Measurements from ENCODE around the gene TMPRSS6.

DNA sequence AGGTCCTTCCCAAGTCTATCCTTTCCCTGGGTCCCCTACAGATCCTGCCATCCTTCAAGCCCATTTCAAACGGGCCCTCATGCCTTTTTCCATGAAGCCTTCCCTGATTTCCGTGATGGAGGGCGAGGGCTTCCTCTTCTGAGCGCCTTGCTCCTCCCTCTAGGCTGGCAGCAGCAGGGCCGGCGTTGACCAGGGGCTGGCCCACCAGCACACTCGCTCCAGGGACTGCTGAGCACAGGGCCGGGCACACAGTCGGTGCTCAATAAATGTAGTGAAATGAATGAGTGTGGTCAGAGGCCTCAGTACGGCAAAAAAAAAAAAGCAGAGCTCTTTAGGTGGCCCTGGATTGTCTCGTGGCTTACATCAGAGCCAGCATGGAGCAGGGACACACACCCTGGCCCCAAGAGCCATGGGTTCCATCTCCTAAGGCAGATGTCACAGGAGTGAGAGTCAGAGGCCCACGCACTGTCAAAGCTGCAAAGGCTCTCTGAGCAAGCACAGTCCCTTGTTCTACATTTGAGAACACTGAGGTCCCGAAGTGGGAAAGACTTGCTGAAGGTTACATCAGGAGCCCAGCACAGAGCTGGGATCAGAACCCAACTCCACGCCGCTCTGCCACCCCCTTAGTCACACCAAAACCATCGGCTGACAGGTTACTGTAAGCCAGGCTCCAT is 37.1 kb upstream of the TMPRSS6 start:
- TF ChIP-seq, protein P1, sequence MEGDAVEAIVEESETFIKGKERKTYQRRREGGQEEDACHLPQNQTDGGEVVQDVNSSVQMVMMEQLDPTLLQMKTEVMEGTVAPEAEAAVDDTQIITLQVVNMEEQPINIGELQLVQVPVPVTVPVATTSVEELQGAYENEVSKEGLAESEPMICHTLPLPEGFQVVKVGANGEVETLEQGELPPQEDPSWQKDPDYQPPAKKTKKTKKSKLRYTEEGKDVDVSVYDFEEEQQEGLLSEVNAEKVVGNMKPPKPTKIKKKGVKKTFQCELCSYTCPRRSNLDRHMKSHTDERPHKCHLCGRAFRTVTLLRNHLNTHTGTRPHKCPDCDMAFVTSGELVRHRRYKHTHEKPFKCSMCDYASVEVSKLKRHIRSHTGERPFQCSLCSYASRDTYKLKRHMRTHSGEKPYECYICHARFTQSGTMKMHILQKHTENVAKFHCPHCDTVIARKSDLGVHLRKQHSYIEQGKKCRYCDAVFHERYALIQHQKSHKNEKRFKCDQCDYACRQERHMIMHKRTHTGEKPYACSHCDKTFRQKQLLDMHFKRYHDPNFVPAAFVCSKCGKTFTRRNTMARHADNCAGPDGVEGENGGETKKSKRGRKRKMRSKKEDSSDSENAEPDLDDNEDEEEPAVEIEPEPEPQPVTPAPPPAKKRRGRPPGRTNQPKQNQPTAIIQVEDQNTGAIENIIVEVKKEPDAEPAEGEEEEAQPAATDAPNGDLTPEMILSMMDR (IDR thresholded peaks at IDR 0.05), result no peak
- no peak for TF ChIP-seq POLR2A (IDR thresholded peaks at IDR 0.05)

Data from testis (tissue), 2 donors.